GM19463 (cell line): ENCODE data around the gene NAA80.

Experiments used
- ATAC-seq: cut with Tn5 transposase; IDR thresholded peaks from one replicate; pipeline ENCODE4 v1.9.1; 2021; ENCODE audit warnings: mild to moderate bottlenecking, moderate library complexity; ENCODE audit not compliant: unreplicated experiment

The NAA80 gene

GRCh38 chr3:50298836-50299637 lies at the start of gene NAA80, which contains the start of gene HYAL3:
Gene NAA80, minus strand, starts transcription at chr3:50299405. Its CDS starts 1,942 bp downstream, at chr3:50297463.
Gene HYAL3, minus strand, starts transcription at chr3:50299405. Its CDS starts 3,803 bp downstream, at chr3:50295602.
- ATAC-seq = peak; percentile 85

GRCh38 chr3:50347187-50347813 lies 48.1 kb upstream of the NAA80 start:
- ATAC-seq = no peak

GRCh38 chr3:50345586-50346234 lies 46.5 kb upstream of the NAA80 start, which contains the start of gene ZMYND10:
Gene ZMYND10, minus strand, starts transcription at chr3:50345732. Its CDS starts 153 bp downstream, at chr3:50345579.
- no peak for ATAC-seq

- ATAC-seq = no peak
Observed at GRCh38 chr3:50345008-50345407, 45.8 kb upstream of the NAA80 start.

- no peak for ATAC-seq
Observed at GRCh38 chr3:50342813-50343633, 43.8 kb upstream of the NAA80 start.

- no peak for ATAC-seq
Observed at GRCh38 chr3:50341996-50342650, 42.9 kb upstream of the NAA80 start.

- no peak for ATAC-seq
Observed at GRCh38 chr3:50341537-50341936, 42.3 kb upstream of the NAA80 start.

GRCh38 chr3:50340448-50341329 lies 41.5 kb upstream of the NAA80 start, which contains the start of gene RASSF1:
Gene RASSF1, minus strand, starts transcription at chr3:50340836. Its CDS starts 31 bp downstream, at chr3:50340805.
- peak; percentile 20 for ATAC-seq

GRCh38 chr3:50340147-50340447 lies 40.9 kb upstream of the NAA80 start:
- ATAC-seq = no peak

- no peak for ATAC-seq
Observed at GRCh38 chr3:50339485-50340146, 40.4 kb upstream of the NAA80 start.

GRCh38 chr3:50338965-50339364 lies 39.8 kb upstream of the NAA80 start:
- ATAC-seq = no peak

GRCh38 chr3:50337175-50337861 lies 38.1 kb upstream of the NAA80 start:
- peak; percentile 72 for ATAC-seq

- peak; percentile 21 for ATAC-seq
Observed at GRCh38 chr3:50336452-50337174, 37.4 kb upstream of the NAA80 start.

GRCh38 chr3:50334339-50335075 lies 35.3 kb upstream of the NAA80 start:
- ATAC-seq = no peak

GRCh38 chr3:50333744-50334328 lies 34.6 kb upstream of the NAA80 start:
- ATAC-seq = no peak

GRCh38 chr3:50331364-50331907 lies 32.2 kb upstream of the NAA80 start:
- ATAC-seq = no peak
